ENCODE data around the gene PARP15. TPM values are rescaled to one million over a fixed set of nuclear protein-coding genes. Genes with fewer than 3 reads are reported as not detected.

The PARP15 gene
- total RNA-seq, 1 donor from 2014 or later = 5.9 TPM

GRCh38 chr3:122687298-122687697 lies 109.8 kb downstream of the PARP15 start:
- Histone ChIP-seq H3K27me3 (no peaks in the 10 kb centered on the region), H3K4me1 (peaks cover 10% of the 10 kb centered on the region), H3K27ac (no peak overlapping the region), H3K9me3 (no peaks in the 10 kb centered on the region), H3K4me3 (no peak overlapping the region), H3K36me3 (no peaks in the 10 kb centered on the region)
- DNase-seq (ENCODE audit: extremely low spot score in 2 of 2) = no peak
- TF ChIP-seq CTCF (IDR thresholded peaks at IDR 0.05) (no peak), POLR2A (IDR thresholded peaks at IDR 0.05) (no peak)
- intact Hi-C loops (cut with DNase I) = no loop called here

Other genes with a start within 250 kb of the PARP15 start
- gene MIX23, start 194.4 kb upstream of the PARP15 start, total RNA-seq = 14.2 TPM
- 29.7 TPM for gene FAM162A, start 193.5 kb upstream of the PARP15 start, total RNA-seq
- 1.5 TPM for gene WDR5B, start 161.6 kb upstream of the PARP15 start, total RNA-seq
- 54.0 TPM for gene KPNA1, start 62.7 kb upstream of the PARP15 start, total RNA-seq
- 19.4 TPM for gene PARP9, start 13.3 kb upstream of the PARP15 start, total RNA-seq
- gene DTX3L, start 13.3 kb upstream of the PARP15 start, total RNA-seq = 17.7 TPM
- gene PARP14, start 103.2 kb downstream of the PARP15 start, total RNA-seq = 44.4 TPM
- gene HSPBAP1, start 216.2 kb downstream of the PARP15 start, total RNA-seq = 9.8 TPM
- 15.7 TPM for gene SLC49A4, start 217.4 kb downstream of the PARP15 start, total RNA-seq

Measured in vagina (tissue), 2 donors.